Measurements from ENCODE around the gene NFIC.

DNA sequence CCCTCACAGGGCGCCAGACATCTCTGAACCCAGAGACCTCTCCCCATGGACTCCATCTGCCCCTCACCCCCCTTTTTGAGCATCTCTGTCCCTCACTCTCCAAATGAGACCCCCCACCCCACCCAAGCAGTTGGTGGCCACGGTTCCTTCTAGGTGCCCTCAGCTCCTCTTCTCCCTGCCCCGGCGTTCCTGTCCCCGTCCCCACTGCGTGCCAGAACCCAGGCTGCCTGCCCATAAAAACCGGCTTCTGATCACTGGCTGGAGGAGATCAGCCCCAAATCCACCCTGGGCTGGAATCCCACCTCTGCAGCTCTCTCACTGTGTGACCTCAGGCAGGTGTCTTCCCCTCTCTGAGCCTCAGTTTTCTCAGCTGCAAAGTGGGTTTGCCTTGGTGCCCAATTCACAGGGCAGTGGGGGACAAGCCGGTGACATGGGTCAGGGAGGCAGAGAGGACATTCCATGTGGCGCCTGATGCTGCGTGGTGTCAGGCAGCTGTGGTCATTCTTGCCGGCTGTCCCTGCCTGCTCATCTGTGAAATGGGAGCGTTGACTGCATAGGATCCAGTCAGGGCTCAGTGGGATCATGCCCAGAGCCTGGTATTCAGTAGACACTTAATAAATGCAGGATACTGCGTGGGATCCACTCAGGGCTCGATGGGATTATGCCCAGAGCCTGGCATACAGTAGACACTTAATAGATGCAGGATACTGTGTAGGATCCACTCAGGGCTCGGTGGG, 88.4 kb downstream of the NFIC start:
- TF ChIP-seq CTCF (IDR thresholded peaks at IDR 0.05; ENCODE audit: low read depth, low read length) = no peak
- TF ChIP-seq MAX (IDR thresholded peaks at IDR 0.05; ENCODE audit: low read depth, low read length) = no peak
